Heart left ventricle (tissue), 13 donors: Measurements from ENCODE around the gene MOGAT3.

Source experiments
- POLR2A ChIP-seq, 2 donors: fragments of 450-650 bp; IDR thresholded peaks; one replicate each; pipeline ENCODE4 v1.6.1; 2017; ENCODE audit warnings: antibody characterized with exemption in 2 of 2, mild to moderate bottlenecking in 2 of 2, moderate library complexity in 2 of 2
- TF ChIP-seq, protein P1 (sequence below), 12 donors: fragments of 200-600 bp; sonication (generic) in 4 of 12; IDR thresholded peaks; one replicate each; pipeline versions ENCODE4 v1.5.0 to v1.8.0; 2018 to 2022; ENCODE audit warnings: antibody characterized with exemption in 12 of 12, mild to moderate bottlenecking in 5 of 12
- donor health status: ischemic (EF 13 %, LVEDD 7.1; RV severe dilation, severe dysfunction).
- donor health status: DM: no; HTN: yes; CAD: no.
- donor health status: DM: no; HTN: no; CAD: no.
- donor health status: ischemic (EF 25% LVEDD 6.9; RV normal size, moderate dysfunction).
- donor health status: ischemic (EF 25% LVEDD 5.7; RV mildly dilated, moderate dysfunction).
- donor health status: ischemic (EF 35%, LVEDD 5.7; RV mildly dilated, moderate dysfunction).
- donor health status: nonischemic (EF 11% LVEDD 7.7; RV severe dilation, severe dysfunction).
- donor health status: DM: yes; HTN: yes; CAD: no.
- donor health status: PGD.
- donor health status: ischemic (EF 29% LVEDD 5.4; RV normal size, mild dysfunction).
- donor health status: nonischemic (EF 23%, LVEDD 6.1; RV moderate dilation, normal function).

- TF ChIP-seq, protein P1, sequence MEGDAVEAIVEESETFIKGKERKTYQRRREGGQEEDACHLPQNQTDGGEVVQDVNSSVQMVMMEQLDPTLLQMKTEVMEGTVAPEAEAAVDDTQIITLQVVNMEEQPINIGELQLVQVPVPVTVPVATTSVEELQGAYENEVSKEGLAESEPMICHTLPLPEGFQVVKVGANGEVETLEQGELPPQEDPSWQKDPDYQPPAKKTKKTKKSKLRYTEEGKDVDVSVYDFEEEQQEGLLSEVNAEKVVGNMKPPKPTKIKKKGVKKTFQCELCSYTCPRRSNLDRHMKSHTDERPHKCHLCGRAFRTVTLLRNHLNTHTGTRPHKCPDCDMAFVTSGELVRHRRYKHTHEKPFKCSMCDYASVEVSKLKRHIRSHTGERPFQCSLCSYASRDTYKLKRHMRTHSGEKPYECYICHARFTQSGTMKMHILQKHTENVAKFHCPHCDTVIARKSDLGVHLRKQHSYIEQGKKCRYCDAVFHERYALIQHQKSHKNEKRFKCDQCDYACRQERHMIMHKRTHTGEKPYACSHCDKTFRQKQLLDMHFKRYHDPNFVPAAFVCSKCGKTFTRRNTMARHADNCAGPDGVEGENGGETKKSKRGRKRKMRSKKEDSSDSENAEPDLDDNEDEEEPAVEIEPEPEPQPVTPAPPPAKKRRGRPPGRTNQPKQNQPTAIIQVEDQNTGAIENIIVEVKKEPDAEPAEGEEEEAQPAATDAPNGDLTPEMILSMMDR (IDR thresholded peaks at IDR 0.05), result no peak
- TF ChIP-seq POLR2A (IDR thresholded peaks at IDR 0.05), result no peak
These were observed 25.9 kb upstream of the MOGAT3 start for GRCh38 chr7:101226721-101227120.
